ENCODE data around the gene EXOSC2.

EXOSC2 gene

DNA sequence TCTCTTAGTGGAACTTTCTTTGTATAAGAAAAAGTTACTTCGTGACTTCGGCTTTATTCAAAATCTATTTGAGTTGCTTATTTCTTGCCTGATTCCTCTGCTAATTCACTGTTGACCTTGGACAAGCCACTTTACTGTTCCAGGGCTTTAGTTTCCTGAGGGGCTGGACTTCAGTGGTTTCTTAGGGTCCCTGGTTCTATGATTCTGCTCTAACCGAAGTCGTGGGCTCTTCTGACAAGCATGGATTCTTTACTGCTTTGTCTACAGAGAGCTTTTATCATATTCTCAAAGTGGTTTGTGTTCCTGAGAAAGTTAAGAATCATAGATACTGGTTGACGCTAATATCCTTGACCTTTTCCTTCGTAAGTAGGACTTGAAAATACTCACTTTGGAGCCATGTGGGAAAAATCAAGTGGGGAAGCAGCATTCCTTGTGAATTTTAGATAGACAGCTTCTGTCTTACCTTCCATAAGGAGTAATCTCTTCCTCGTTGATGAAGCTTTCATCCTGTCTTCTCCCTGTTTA is 21.1 kb downstream of the EXOSC2 start:
- Histone ChIP-seq H4K8ac (ENCODE audit: low read depth, low read length) (no peak overlapping the region), H2AFZ (ENCODE audit: low read length) (no peak overlapping the region), H3K23ac (ENCODE audit: low read depth, low read length, poor library complexity) (no peak overlapping the region), H3K14ac (ENCODE audit: low read length) (no peak overlapping the region), H3K18ac (ENCODE audit: low read length) (no peak overlapping the region), H3K9me3 (replicated peaks in 1 of 2; ENCODE audit: control insufficient read depth in 2 of 2, insufficient read depth in 1 of 2, low read depth in 1 of 2, low read length in 2 of 2) (no peaks in the 10 kb centered on the region), H3K4me3 (ENCODE audit: low read length in 2 of 2) (peak overlapping the region in 1 of 2 donors; percentile 78), H3K4me2 (ENCODE audit: insufficient read depth, low read length, poor library complexity, severe bottlenecking) (no peak overlapping the region), H2AK5ac (ENCODE audit: low read depth, low read length) (no peak overlapping the region), H3K27ac (replicated peaks; ENCODE audit: low read length) (no peak overlapping the region), H2BK120ac (ENCODE audit: low read depth, low read length) (no peak overlapping the region), H3K27me3 (ENCODE audit: control insufficient read depth in 3 of 3, insufficient read depth in 3 of 3, low read depth in 1 of 3, low read length in 3 of 3) (no peaks in the 10 kb centered on the region), H3K9ac (ENCODE audit: low read depth, low read length, poor library complexity) (no peak overlapping the region), H4K91ac (ENCODE audit: low read depth, low read length, poor library complexity) (no peak overlapping the region), H3K4ac (ENCODE audit: low read length) (no peak overlapping the region), H3K79me1 (ENCODE audit: low read depth, low read length) (peaks cover 4% of the 10 kb centered on the region), H2BK12ac (ENCODE audit: low read length) (no peak overlapping the region), H2BK5ac (ENCODE audit: low read length) (no peak overlapping the region), H2BK15ac (ENCODE audit: low read length) (no peak overlapping the region), H3K4me1 (ENCODE audit: control insufficient read depth in 2 of 2, insufficient read depth in 1 of 2, low read depth in 1 of 2, low read length in 2 of 2) (peaks cover 4 to 11% of the 10 kb centered on the region in 2 donors), H3K36me3 (replicated peaks in 1 of 2; ENCODE audit: control insufficient read depth in 2 of 2, insufficient read depth in 2 of 2, low read length in 2 of 2) (no peaks in the 10 kb centered on the region)
- WGBS, 2 donors (ENCODE audit: extremely low coverage in 2 of 2, insufficient read length in 2 of 2, insufficient replicate concordance in 1 of 2) = no CpG with 5 or more reads among the region's 7 CpGs
- no peak for DNase-seq (ENCODE audit: low spot score)

DNA sequence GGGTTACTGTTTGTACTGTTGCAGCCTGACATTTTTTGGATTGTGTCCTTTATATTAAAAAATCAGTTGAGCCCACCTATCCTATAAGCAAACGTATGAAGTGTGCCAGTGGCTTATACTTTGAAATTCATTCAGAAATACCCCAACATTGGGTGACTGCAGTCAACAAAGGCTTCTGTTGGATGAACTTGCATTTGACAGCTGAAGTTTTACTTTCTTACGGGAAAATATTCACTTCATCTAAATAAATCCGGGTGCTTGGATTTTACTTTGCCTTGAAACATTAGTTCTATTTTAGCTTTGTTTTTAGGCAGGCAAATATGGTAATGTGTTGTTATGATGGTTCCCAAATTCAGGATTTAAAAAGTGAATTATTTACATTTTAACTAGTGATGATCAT is 21.7 kb downstream of the EXOSC2 start:
- no peak overlapping the region for H3K9ac ChIP-seq (ENCODE audit: low read depth, low read length, poor library complexity)
- no peak overlapping the region for H3K18ac ChIP-seq (ENCODE audit: low read length)
- H3K4me1 ChIP-seq (ENCODE audit: control insufficient read depth in 2 of 2, insufficient read depth in 1 of 2, low read depth in 1 of 2, low read length in 2 of 2) = peaks cover 4 to 11% of the 10 kb centered on the region in 2 donors
- H3K79me1 ChIP-seq (ENCODE audit: low read depth, low read length) = peaks cover 5% of the 10 kb centered on the region
- no peaks in the 10 kb centered on the region for H3K27me3 ChIP-seq (ENCODE audit: control insufficient read depth in 3 of 3, insufficient read depth in 3 of 3, low read depth in 1 of 3, low read length in 3 of 3)
- no peak overlapping the region for H4K8ac ChIP-seq (ENCODE audit: low read depth, low read length)
- H3K4ac ChIP-seq (ENCODE audit: low read length) = no peak overlapping the region
- H3K36me3 ChIP-seq (replicated peaks in 1 of 2; ENCODE audit: control insufficient read depth in 2 of 2, insufficient read depth in 2 of 2, low read length in 2 of 2) = no peaks in the 10 kb centered on the region
- H4K91ac ChIP-seq (ENCODE audit: low read depth, low read length, poor library complexity) = no peak overlapping the region
- no peak overlapping the region for H2BK5ac ChIP-seq (ENCODE audit: low read length)
- H3K9me3 ChIP-seq (replicated peaks in 1 of 2; ENCODE audit: control insufficient read depth in 2 of 2, insufficient read depth in 1 of 2, low read depth in 1 of 2, low read length in 2 of 2) = no peaks in the 10 kb centered on the region
- no peak overlapping the region for H3K27ac ChIP-seq (replicated peaks; ENCODE audit: low read length)
- H2BK120ac ChIP-seq (ENCODE audit: low read depth, low read length) = no peak overlapping the region
- no peak overlapping the region for H3K23ac ChIP-seq (ENCODE audit: low read depth, low read length, poor library complexity)
- no CpG with 5 or more reads among the region's 3 CpGs for WGBS, 2 donors (ENCODE audit: extremely low coverage in 2 of 2, insufficient read length in 2 of 2, insufficient replicate concordance in 1 of 2)
- no peak overlapping the region for H2AK5ac ChIP-seq (ENCODE audit: low read depth, low read length)
- H3K14ac ChIP-seq (ENCODE audit: low read length) = no peak overlapping the region
- H2AFZ ChIP-seq (ENCODE audit: low read length) = no peak overlapping the region
- H2BK12ac ChIP-seq (ENCODE audit: low read length) = no peak overlapping the region
- H3K4me3 ChIP-seq (ENCODE audit: low read length in 2 of 2) = peak overlapping the region in 1 of 2 donors; percentile 78
- DNase-seq (ENCODE audit: low spot score) = no peak
- no peak overlapping the region for H3K4me2 ChIP-seq (ENCODE audit: insufficient read depth, low read length, poor library complexity, severe bottlenecking)
- no peak overlapping the region for H2BK15ac ChIP-seq (ENCODE audit: low read length)

DNA sequence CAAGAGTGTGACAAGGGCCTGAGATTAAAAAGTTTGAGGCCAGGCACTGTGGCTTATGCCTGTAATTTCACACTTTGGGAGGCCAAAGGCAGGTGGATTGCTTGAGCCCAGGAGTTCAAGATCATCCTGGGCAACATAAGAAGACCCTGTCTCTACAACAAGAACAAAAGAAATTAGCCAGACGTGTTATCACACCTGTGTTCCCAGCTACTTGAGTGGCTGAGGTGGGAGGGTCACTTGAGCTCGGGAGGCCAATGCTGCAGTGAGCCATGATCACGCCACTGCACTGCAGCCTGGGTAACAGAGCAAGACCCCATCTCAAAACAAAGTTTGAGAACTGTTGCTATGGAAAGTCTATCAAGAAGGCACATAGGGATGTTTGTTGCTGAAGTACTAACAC is 25.0 kb downstream of the EXOSC2 start:
- no CpG with 5 or more reads among the region's 3 CpGs for WGBS, 2 donors (ENCODE audit: extremely low coverage in 2 of 2, insufficient read length in 2 of 2, insufficient replicate concordance in 1 of 2)
- Histone ChIP-seq H2BK15ac (ENCODE audit: low read length) (no peak overlapping the region), H2BK5ac (ENCODE audit: low read length) (no peak overlapping the region), H3K4me3 (ENCODE audit: low read length in 2 of 2) (no peak overlapping the region), H3K9ac (ENCODE audit: low read depth, low read length, poor library complexity) (no peak overlapping the region), H2BK12ac (ENCODE audit: low read length) (no peak overlapping the region), H3K18ac (ENCODE audit: low read length) (no peak overlapping the region), H3K14ac (ENCODE audit: low read length) (no peak overlapping the region), H3K27me3 (ENCODE audit: control insufficient read depth in 3 of 3, insufficient read depth in 3 of 3, low read depth in 1 of 3, low read length in 3 of 3) (peaks cover 0 to 2% (median 0%) of the 10 kb centered on the region in 3 experiments), H4K8ac (ENCODE audit: low read depth, low read length) (no peak overlapping the region), H3K27ac (replicated peaks; ENCODE audit: low read length) (no peak overlapping the region), H3K4me2 (ENCODE audit: insufficient read depth, low read length, poor library complexity, severe bottlenecking) (no peak overlapping the region), H3K79me1 (ENCODE audit: low read depth, low read length) (peaks cover 5% of the 10 kb centered on the region), H2BK120ac (ENCODE audit: low read depth, low read length) (no peak overlapping the region), H2AK5ac (ENCODE audit: low read depth, low read length) (no peak overlapping the region), H2AFZ (ENCODE audit: low read length) (no peak overlapping the region), H3K36me3 (replicated peaks in 1 of 2; ENCODE audit: control insufficient read depth in 2 of 2, insufficient read depth in 2 of 2, low read length in 2 of 2) (no peaks in the 10 kb centered on the region), H3K23ac (ENCODE audit: low read depth, low read length, poor library complexity) (no peak overlapping the region), H4K91ac (ENCODE audit: low read depth, low read length, poor library complexity) (no peak overlapping the region), H3K4ac (ENCODE audit: low read length) (no peak overlapping the region), H3K4me1 (ENCODE audit: control insufficient read depth in 2 of 2, insufficient read depth in 1 of 2, low read depth in 1 of 2, low read length in 2 of 2) (peaks cover 4 to 11% of the 10 kb centered on the region in 2 donors), H3K9me3 (replicated peaks in 1 of 2; ENCODE audit: control insufficient read depth in 2 of 2, insufficient read depth in 1 of 2, low read depth in 1 of 2, low read length in 2 of 2) (no peaks in the 10 kb centered on the region)
- DNase-seq (ENCODE audit: low spot score) = no peak

DNA sequence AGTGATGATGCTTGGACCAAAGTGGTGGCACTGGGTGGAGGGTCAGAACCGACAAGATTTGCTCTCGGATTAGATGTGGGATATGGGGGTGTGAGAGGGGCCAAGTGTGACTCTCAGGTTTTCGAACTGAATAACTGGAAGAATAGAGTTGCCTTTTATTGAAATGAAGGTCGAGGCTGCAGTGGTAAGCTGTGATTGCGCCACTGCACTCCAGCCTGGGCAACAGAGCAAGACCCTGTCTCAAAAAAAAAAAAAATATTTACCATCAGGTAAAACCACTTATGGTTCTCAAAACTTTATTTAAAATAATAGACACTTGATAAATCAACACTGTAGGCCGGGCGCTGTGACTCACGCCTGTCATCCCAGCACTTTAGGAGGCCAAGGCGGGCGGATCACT is 27.2 kb downstream of the EXOSC2 start:
- no peak overlapping the region for H2AFZ ChIP-seq (ENCODE audit: low read length)
- H3K79me1 ChIP-seq (ENCODE audit: low read depth, low read length) = peaks cover 5% of the 10 kb centered on the region
- H4K8ac ChIP-seq (ENCODE audit: low read depth, low read length) = no peak overlapping the region
- DNase-seq (ENCODE audit: low spot score) = no peak
- H3K27me3 ChIP-seq (ENCODE audit: control insufficient read depth in 3 of 3, insufficient read depth in 3 of 3, low read depth in 1 of 3, low read length in 3 of 3) = peaks cover 0 to 2% (median 0%) of the 10 kb centered on the region in 3 experiments
- H3K4ac ChIP-seq (ENCODE audit: low read length) = no peak overlapping the region
- peaks cover 0 to under 1% of the 10 kb centered on the region in 2 donors for H3K4me1 ChIP-seq (ENCODE audit: control insufficient read depth in 2 of 2, insufficient read depth in 1 of 2, low read depth in 1 of 2, low read length in 2 of 2)
- peaks cover 0 to 1% of the 10 kb centered on the region in 2 donors for H3K9me3 ChIP-seq (replicated peaks in 1 of 2; ENCODE audit: control insufficient read depth in 2 of 2, insufficient read depth in 1 of 2, low read depth in 1 of 2, low read length in 2 of 2)
- no peak overlapping the region for H2BK12ac ChIP-seq (ENCODE audit: low read length)
- H3K27ac ChIP-seq (replicated peaks; ENCODE audit: low read length) = no peak overlapping the region
- H3K4me2 ChIP-seq (ENCODE audit: insufficient read depth, low read length, poor library complexity, severe bottlenecking) = no peak overlapping the region
- no peak overlapping the region for H4K91ac ChIP-seq (ENCODE audit: low read depth, low read length, poor library complexity)
- no peak overlapping the region for H3K4me3 ChIP-seq (ENCODE audit: low read length in 2 of 2)
- H2BK120ac ChIP-seq (ENCODE audit: low read depth, low read length) = no peak overlapping the region
- H2BK15ac ChIP-seq (ENCODE audit: low read length) = no peak overlapping the region
- WGBS, 2 donors (ENCODE audit: extremely low coverage in 2 of 2, insufficient read length in 2 of 2, insufficient replicate concordance in 1 of 2) = no CpG with 5 or more reads among the region's 10 CpGs
- no peak overlapping the region for H3K18ac ChIP-seq (ENCODE audit: low read length)
- no peak overlapping the region for H2AK5ac ChIP-seq (ENCODE audit: low read depth, low read length)
- H2BK5ac ChIP-seq (ENCODE audit: low read length) = no peak overlapping the region
- no peak overlapping the region for H3K23ac ChIP-seq (ENCODE audit: low read depth, low read length, poor library complexity)
- no peaks in the 10 kb centered on the region for H3K36me3 ChIP-seq (replicated peaks in 1 of 2; ENCODE audit: control insufficient read depth in 2 of 2, insufficient read depth in 2 of 2, low read length in 2 of 2)
- no peak overlapping the region for H3K14ac ChIP-seq (ENCODE audit: low read length)
- H3K9ac ChIP-seq (ENCODE audit: low read depth, low read length, poor library complexity) = no peak overlapping the region

Data from neuronal stem cell (in vitro differentiated cells).